HuH-7.5 (cell line): ENCODE results near the gene ULBP3.
"Not testable (repeated sequence)": the region's sequence is repeated elsewhere in the genome, so short reads cannot be mapped to it uniquely, and the experiment has no call there.

Source experiments
- DNase-seq: peaks from one replicate; pipeline ENCODE4 v3.0.0; 2011; ENCODE audit warnings: low spot score

The ULBP3 gene

GRCh38 chr6:150043096-150043495 lies 25.8 kb downstream of the ULBP3 start:
- no peak for DNase-seq

- no peak for DNase-seq
Observed at GRCh38 chr6:150038202-150039062, 30.5 kb downstream of the ULBP3 start.

GRCh38 chr6:150037526-150038201 lies 31.3 kb downstream of the ULBP3 start:
- no peak for DNase-seq

- no peak for DNase-seq
Observed at GRCh38 chr6:150036081-150036480, 32.8 kb downstream of the ULBP3 start.

GRCh38 chr6:150033207-150033771 lies 35.6 kb downstream of the ULBP3 start:
- no peak for DNase-seq

GRCh38 chr6:150032598-150032997 lies 36.3 kb downstream of the ULBP3 start:
- DNase-seq, result no peak

- no peak for DNase-seq
Observed at GRCh38 chr6:150030611-150031010, 38.3 kb downstream of the ULBP3 start.

GRCh38 chr6:150029749-150030148 lies 39.2 kb downstream of the ULBP3 start:
- DNase-seq, result no peak

- no peak for DNase-seq
Observed at GRCh38 chr6:150029276-150029675, 39.6 kb downstream of the ULBP3 start.

GRCh38 chr6:150028799-150029198 lies 40.1 kb downstream of the ULBP3 start:
- DNase-seq, result no peak

- no peak for DNase-seq
Observed at GRCh38 chr6:150027806-150028565, 40.9 kb downstream of the ULBP3 start.

- no peak for DNase-seq
Observed at GRCh38 chr6:150026976-150027805, 41.7 kb downstream of the ULBP3 start.

- DNase-seq, result no peak
Observed at GRCh38 chr6:150025201-150025917, 43.6 kb downstream of the ULBP3 start, which contains the start of gene RAET1L. Gene RAET1L, minus strand, starts transcription at chr6:150025532. Its CDS starts 61 bp downstream, at chr6:150025471.

GRCh38 chr6:150024646-150025155 lies 44.2 kb downstream of the ULBP3 start:
- DNase-seq, result no peak

- not testable (repeated sequence) for DNase-seq
Observed at GRCh38 chr6:150024021-150024420, 44.9 kb downstream of the ULBP3 start.

GRCh38 chr6:150021870-150022269 lies 47.1 kb downstream of the ULBP3 start:
- DNase-seq, result not testable (repeated sequence)

- no peak for DNase-seq
Observed at GRCh38 chr6:150018846-150019580, 49.9 kb downstream of the ULBP3 start.

GRCh38 chr6:150017186-150017521 lies 51.8 kb downstream of the ULBP3 start:
- DNase-seq, result not testable (repeated sequence)

- peak; percentile 73 for DNase-seq
Observed at GRCh38 chr6:150016324-150017185, 52.4 kb downstream of the ULBP3 start.
